HS-27A (cell line): ENCODE measurements around the gene AK1.

Experiments used
- DNase-seq: peaks from one replicate; pipeline ENCODE4 v3.0.0-alpha.2; 2012; ENCODE audit warnings: low read depth, missing footprints

The AK1 gene

GRCh38 chr9:127908660-127908926 lies 31.1 kb upstream of the AK1 start:
- no peak for DNase-seq

- no peak for DNase-seq
Measured at GRCh38 chr9:127907867-127908659, 30.6 kb upstream of the AK1 start.

GRCh38 chr9:127905788-127906191 lies 28.3 kb upstream of the AK1 start:
- DNase-seq: no peak

- no peak for DNase-seq
Measured at GRCh38 chr9:127905004-127905728, 27.7 kb upstream of the AK1 start.

- no peak for DNase-seq
Measured at GRCh38 chr9:127904561-127905003, 27.1 kb upstream of the AK1 start.

GRCh38 chr9:127903557-127904475 lies 26.3 kb upstream of the AK1 start:
- no peak for DNase-seq

- DNase-seq: no peak
Measured at GRCh38 chr9:127899128-127899943, 21.9 kb upstream of the AK1 start, which contains the start of gene ST6GALNAC6. Gene ST6GALNAC6 (minus strand): TSS chr9:127899603. CDS start chr9:127897981, 1,622 bp downstream.

GRCh38 chr9:127898433-127899127 lies 21.1 kb upstream of the AK1 start:
- no peak for DNase-seq

GRCh38 chr9:127897193-127897692 lies 19.8 kb upstream of the AK1 start:
- no peak for DNase-seq

GRCh38 chr9:127896395-127897192 lies 19.1 kb upstream of the AK1 start:
- DNase-seq: no peak

GRCh38 chr9:127895811-127896210 lies 18.3 kb upstream of the AK1 start:
- no peak for DNase-seq

- no peak for DNase-seq
Measured at GRCh38 chr9:127893392-127893791, 15.9 kb upstream of the AK1 start.

- no peak for DNase-seq
Measured at GRCh38 chr9:127892831-127893230, 15.4 kb upstream of the AK1 start.

- DNase-seq: no peak
Measured at GRCh38 chr9:127890053-127890452, 12.6 kb upstream of the AK1 start.

- DNase-seq: no peak
Measured at GRCh38 chr9:127887792-127888191, 10.3 kb upstream of the AK1 start.

- no peak for DNase-seq
Measured at GRCh38 chr9:127886401-127886972, 9.0 kb upstream of the AK1 start.

- DNase-seq: no peak
Measured at GRCh38 chr9:127885508-127886281, 8.2 kb upstream of the AK1 start.

- DNase-seq: no peak
Measured at GRCh38 chr9:127884976-127885490, 7.6 kb upstream of the AK1 start.
